HepG2 (cell line): ENCODE data around the gene RGS19. TPM values are rescaled to one million over a fixed set of nuclear protein-coding genes. Genes with fewer than 3 reads are reported as not detected.
A peak's percentile ranks its signal among the peaks of the same experiment; 100 is the strongest.

Experiments
- CENPT ChIP-seq: sonication (generic); formaldehyde crosslinking; IDR thresholded peaks from 2 replicates; pipeline ENCODE4 v1.8.0; 2022; ENCODE audit warnings: low read depth, mild to moderate bottlenecking, moderate library complexity, missing genetic modification reagents
- CREB1 ChIP-seq, 2 experiments: fragments of 450-650 bp in 1 of 2; IDR thresholded peaks; 2 replicates each; pipeline ENCODE4 v1.6.1; 2016 to 2017; ENCODE audit warnings: control low read depth in 1 of 2, mild to moderate bottlenecking in 1 of 2, missing compliant biosample characterization in 1 of 2, missing genetic modification characterization in 1 of 2
- DNMT3B ChIP-seq: conservative IDR thresholded peaks from 2 replicates; pipeline ENCODE4 v1.6.1; 2016; ENCODE audit warnings: missing biosample characterization, control low read depth
- EED ChIP-seq: sonication (generic); formaldehyde crosslinking; IDR thresholded peaks from 2 replicates; pipeline ENCODE4 v1.5.0; 2020; ENCODE audit warnings: mild to moderate bottlenecking, missing genetic modification reagents
- FOXA1 ChIP-seq, 2 experiments: fragments of 450-650 bp in 1 of 2; sonication (generic) in 1 of 2; formaldehyde crosslinking in 1 of 2; IDR thresholded peaks; 2 replicates each; pipeline versions ENCODE4 v1.4.0 to v1.6.1; 2016 to 2020; ENCODE audit warnings: missing genetic modification reagents in 1 of 2
- HOXA5 ChIP-seq: sonication (generic); formaldehyde crosslinking; IDR thresholded peaks from 2 replicates; pipeline ENCODE4 v1.4.0; 2020; ENCODE audit warnings: missing genetic modification reagents
- IRX3 ChIP-seq: sonication (generic); formaldehyde crosslinking; IDR thresholded peaks from 2 replicates; pipeline ENCODE4 v1.8.1; 2023; ENCODE audit warnings: mild to moderate bottlenecking, low read depth, missing genetic modification reagents, borderline replicate concordance
- NBN ChIP-seq: fragments of 450-650 bp; conservative IDR thresholded peaks from 2 replicates; pipeline ENCODE4 v1.6.1; 2017
- SALL2 ChIP-seq: sonication (generic); formaldehyde crosslinking; IDR thresholded peaks from 2 replicates; pipeline ENCODE4 v1.8.1; 2023; ENCODE audit warnings: mild to moderate bottlenecking, missing genetic modification reagents, inconsistent platforms
- SMARCE1 ChIP-seq: fragments of 450-650 bp; IDR thresholded peaks from 2 replicates; pipeline ENCODE4 v1.6.1; 2017; ENCODE audit warnings: borderline replicate concordance
- ZNF264 ChIP-seq: sonication (generic); formaldehyde crosslinking; IDR thresholded peaks from 2 replicates; pipeline ENCODE4 v1.4.0; 2020; ENCODE audit warnings: missing genetic modification reagents
- ZNF282 ChIP-seq: fragments of 450-650 bp; IDR thresholded peaks from 2 replicates; pipeline ENCODE4 v1.6.1; 2018; ENCODE audit not compliant: partially characterized antibody
- ZNF430 ChIP-seq: sonication (generic); formaldehyde crosslinking; IDR thresholded peaks from 2 replicates; pipeline ENCODE4 v1.9.0; 2021; ENCODE audit warnings: mild to moderate bottlenecking, missing genetic modification reagents
- ZNF431 ChIP-seq: sonication (generic); formaldehyde crosslinking; IDR thresholded peaks from 2 replicates; pipeline ENCODE4 v1.9.0; 2022; ENCODE audit warnings: missing genetic modification reagents, low read depth, mild to moderate bottlenecking, borderline replicate concordance
- ZNF562 ChIP-seq: sonication (generic); formaldehyde crosslinking; IDR thresholded peaks from 2 replicates; pipeline ENCODE4 v1.8.0; 2022; ENCODE audit warnings: missing genetic modification reagents, borderline replicate concordance
- ZNF567 ChIP-seq: sonication (generic); formaldehyde crosslinking; IDR thresholded peaks from 2 replicates; pipeline ENCODE4 v1.8.1; 2023; ENCODE audit warnings: mild to moderate bottlenecking, missing genetic modification reagents, borderline replicate concordance
- ZNF749 ChIP-seq: sonication (generic); formaldehyde crosslinking; IDR thresholded peaks from 2 replicates; pipeline ENCODE4 v1.8.0; 2022; ENCODE audit warnings: mild to moderate bottlenecking, missing genetic modification reagents, moderate library complexity, borderline replicate concordance
- ZNF777 ChIP-seq: sonication (generic); formaldehyde crosslinking; IDR thresholded peaks from 2 replicates; pipeline ENCODE4 v1.4.0; 2020; ENCODE audit warnings: missing genetic modification reagents
- ZNF792 ChIP-seq: IDR thresholded peaks from 2 replicates; pipeline ENCODE4 v1.6.1; 2016
- ZSCAN30 ChIP-seq: sonication (generic); formaldehyde crosslinking; IDR thresholded peaks from 2 replicates; pipeline ENCODE4 v1.5.0; 2020; ENCODE audit warnings: mild to moderate bottlenecking, missing genetic modification reagents
- polyA plus RNA-seq, 8 experiments: library from polyadenylated mRNA; depleted of rRNA in 3 of 8; stranded (reverse) in 7 of 8; unstranded in 1 of 8; fragments of >200 nt; fragmentation: Illumina TruSeq in 4 of 8; extraction: Trizol in 4 of 8; gene quantifications; 2 replicates each; pipeline versions ENCODE4 v1.2.1 to v1.2.3, GENCODE V29; 2011 to 2016; ENCODE audit warnings: low read depth in 4 of 8, missing spikeins in 1 of 8, mixed read lengths in 1 of 8; ENCODE audit not compliant: insufficient read depth in 1 of 8
- total RNA-seq, 5 experiments: library from RNA; depleted of rRNA; stranded (reverse); fragments of >200 nt; fragmentation: Illumina TruSeq; extraction: Trizol; gene quantifications; 2 replicates each; pipeline ENCODE4 v1.2.3, GENCODE V29; 2016; ENCODE audit warnings: low read depth in 1 of 5
- TF ChIP-seq, protein P1 (sequence below): sonication (generic); formaldehyde crosslinking; IDR thresholded peaks from 2 replicates; pipeline ENCODE4 v1.5.0; 2020; ENCODE audit warnings: mild to moderate bottlenecking, missing genetic modification reagents
- TF ChIP-seq, protein P2 (sequence below): sonication (generic); formaldehyde crosslinking; IDR thresholded peaks from 2 replicates; pipeline ENCODE4 v1.8.0; 2022; ENCODE audit warnings: mild to moderate bottlenecking, missing genetic modification reagents, moderate library complexity
- TF ChIP-seq, protein P3 (sequence below): sonication (generic); formaldehyde crosslinking; IDR thresholded peaks from 2 replicates; pipeline ENCODE4 v1.4.0; 2020; ENCODE audit warnings: missing genetic modification reagents, borderline replicate concordance

The RGS19 gene
- total and polyA plus RNA-seq, 2 of the 13 experiments (the other 11 are each of a cell fraction or from before 2014, with no cell fraction given) = 10.7 to 11.9 TPM

DNA sequence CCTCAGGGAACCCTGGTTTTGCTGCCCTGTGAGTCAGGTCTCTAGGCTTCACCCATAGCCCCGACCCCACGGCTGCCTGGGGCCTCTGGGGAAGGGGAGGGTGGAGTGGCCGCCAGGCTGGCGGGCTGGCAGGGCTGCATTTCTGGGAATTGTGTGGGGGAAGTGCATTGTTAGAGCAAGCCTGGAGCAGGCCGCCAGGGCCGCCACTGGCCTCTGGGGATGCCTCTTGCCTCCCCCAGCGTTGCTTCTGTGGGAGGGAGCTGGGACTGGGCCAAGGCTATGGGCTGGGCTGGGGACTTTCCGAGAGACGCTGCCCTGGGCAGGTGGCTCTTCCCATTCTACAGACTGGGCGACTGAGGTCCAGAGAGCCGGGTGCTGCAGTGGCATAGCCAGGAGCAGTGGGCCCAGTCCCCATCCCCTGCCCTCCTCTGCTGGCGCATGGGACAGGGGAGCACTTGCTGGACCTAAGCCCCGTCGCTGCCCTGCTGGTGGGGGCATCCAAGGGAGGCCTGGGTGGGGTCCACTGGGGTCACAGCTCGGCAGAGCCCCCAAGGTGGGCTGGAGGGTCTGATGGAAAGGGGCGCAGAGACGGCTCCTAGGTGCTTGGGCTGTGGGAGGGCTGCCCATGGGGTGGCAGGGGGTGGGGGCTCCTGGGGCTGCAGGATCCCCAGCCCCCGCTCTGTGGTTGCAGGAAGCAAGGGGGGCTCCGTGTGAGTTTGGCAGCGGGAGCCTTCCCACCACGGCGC lies 23.3 kb downstream of the RGS19 start (continued):
- TF ChIP-seq SALL2 (CRISPR knock-in tag) (peak; percentile 21; the same call in 1 of the 2 replicates), ZNF562 (CRISPR knock-in tag) (no peak), HOXA5 (CRISPR knock-in tag) (no peak), ZSCAN30 (CRISPR knock-in tag) (peak; percentile 47; the same call in 1 of the 2 replicates), ZNF431 (CRISPR knock-in tag) (no peak), ZNF264 (CRISPR knock-in tag) (peak; percentile 56; the same call in 1 of the 2 replicates), ZNF792 (CRISPR knock-in tag) (peak; percentile 71; the same call in 1 of the 2 replicates), NBN (no peak), ZNF777 (CRISPR knock-in tag) (no peak), SMARCE1 (no peak), ZNF282 (no peak), ZNF567 (CRISPR knock-in tag) (0 out of 2 replicates have a peak, but pooled peaks have one; percentile 46), DNMT3B (CRISPR knock-in tag) (peak; percentile 86; the same call in 1 of the 2 replicates), ZNF749 (peak; percentile 57; the same call in 1 of the 2 replicates), IRX3 (CRISPR knock-in tag) (no peak), CREB1 (IDR thresholded peaks at IDR 0.05) (no peak), CREB1 (CRISPR knock-in tag; IDR thresholded peaks at IDR 0.05) (no peak), ZNF430 (CRISPR knock-in tag) (no peak), FOXA1 (IDR thresholded peaks at IDR 0.05) (no peak), FOXA1 (CRISPR knock-in tag; IDR thresholded peaks at IDR 0.05) (peak; percentile 44; the same call in 1 of the 2 replicates), EED (CRISPR knock-in tag) (no peak), CENPT (CRISPR knock-in tag) (no peak)
- TF ChIP-seq, protein P1, sequence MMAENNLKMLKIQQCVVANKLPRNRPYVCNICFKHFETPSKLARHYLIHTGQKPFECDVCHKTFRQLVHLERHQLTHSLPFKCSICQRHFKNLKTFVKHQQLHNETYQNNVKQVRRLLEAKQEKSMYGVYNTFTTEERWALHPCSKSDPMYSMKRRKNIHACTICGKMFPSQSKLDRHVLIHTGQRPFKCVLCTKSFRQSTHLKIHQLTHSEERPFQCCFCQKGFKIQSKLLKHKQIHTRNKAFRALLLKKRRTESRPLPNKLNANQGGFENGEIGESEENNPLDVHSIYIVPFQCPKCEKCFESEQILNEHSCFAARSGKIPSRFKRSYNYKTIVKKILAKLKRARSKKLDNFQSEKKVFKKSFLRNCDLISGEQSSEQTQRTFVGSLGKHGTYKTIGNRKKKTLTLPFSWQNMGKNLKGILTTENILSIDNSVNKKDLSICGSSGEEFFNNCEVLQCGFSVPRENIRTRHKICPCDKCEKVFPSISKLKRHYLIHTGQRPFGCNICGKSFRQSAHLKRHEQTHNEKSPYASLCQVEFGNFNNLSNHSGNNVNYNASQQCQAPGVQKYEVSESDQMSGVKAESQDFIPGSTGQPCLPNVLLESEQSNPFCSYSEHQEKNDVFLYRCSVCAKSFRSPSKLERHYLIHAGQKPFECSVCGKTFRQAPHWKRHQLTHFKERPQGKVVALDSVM (CRISPR knock-in tag) = peak; percentile 23
- TF ChIP-seq, protein P2, sequence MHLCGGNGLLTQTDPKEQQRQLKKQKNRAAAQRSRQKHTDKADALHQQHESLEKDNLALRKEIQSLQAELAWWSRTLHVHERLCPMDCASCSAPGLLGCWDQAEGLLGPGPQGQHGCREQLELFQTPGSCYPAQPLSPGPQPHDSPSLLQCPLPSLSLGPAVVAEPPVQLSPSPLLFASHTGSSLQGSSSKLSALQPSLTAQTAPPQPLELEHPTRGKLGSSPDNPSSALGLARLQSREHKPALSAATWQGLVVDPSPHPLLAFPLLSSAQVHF (CRISPR knock-in tag) = no peak
- TF ChIP-seq, protein P3, sequence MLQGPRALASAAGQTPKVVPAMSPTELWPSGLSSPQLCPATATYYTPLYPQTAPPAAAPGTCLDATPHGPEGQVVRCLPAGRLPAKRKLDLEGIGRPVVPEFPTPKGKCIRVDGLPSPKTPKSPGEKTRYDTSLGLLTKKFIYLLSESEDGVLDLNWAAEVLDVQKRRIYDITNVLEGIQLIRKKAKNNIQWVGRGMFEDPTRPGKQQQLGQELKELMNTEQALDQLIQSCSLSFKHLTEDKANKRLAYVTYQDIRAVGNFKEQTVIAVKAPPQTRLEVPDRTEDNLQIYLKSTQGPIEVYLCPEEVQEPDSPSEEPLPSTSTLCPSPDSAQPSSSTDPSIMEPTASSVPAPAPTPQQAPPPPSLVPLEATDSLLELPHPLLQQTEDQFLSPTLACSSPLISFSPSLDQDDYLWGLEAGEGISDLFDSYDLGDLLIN (CRISPR knock-in tag) = no peak
